GM19395 (cell line): ENCODE measurements around the gene PDIA2.
"Not testable (repeated sequence)": the region's sequence is repeated elsewhere in the genome, so short reads cannot be mapped to it uniquely, and the experiment has no call there.

ENCODE experiments used
- ATAC-seq: cut with Tn5 transposase; IDR thresholded peaks from one replicate; pipeline ENCODE4 v1.9.1; 2021; ENCODE audit warnings: mild to moderate bottlenecking, moderate library complexity; ENCODE audit not compliant: unreplicated experiment

PDIA2 gene

GRCh38 chr16:324451-325334 is 41.7 kb downstream of the PDIA2 start:
- ATAC-seq = no peak

GRCh38 chr16:325375-326145 is 42.6 kb downstream of the PDIA2 start:
- no peak for ATAC-seq

GRCh38 chr16:330741-331140 is 47.8 kb downstream of the PDIA2 start:
- ATAC-seq = no peak

- ATAC-seq = not testable (repeated sequence)
Measured at GRCh38 chr16:331181-331814, 48.3 kb downstream of the PDIA2 start.

GRCh38 chr16:333406-334094 is 50.6 kb downstream of the PDIA2 start:
- ATAC-seq = no peak

- not testable (repeated sequence) for ATAC-seq
Measured at GRCh38 chr16:334164-334832, 51.3 kb downstream of the PDIA2 start.

- ATAC-seq = not testable (repeated sequence)
Measured at GRCh38 chr16:334861-335632, 52.1 kb downstream of the PDIA2 start.

- no peak for ATAC-seq
Measured at GRCh38 chr16:336269-336668, 53.3 kb downstream of the PDIA2 start.
